OCI-LY7 (cell line): ENCODE measurements around the gene PRPS2.

Experiments used
- EZH2phosphoT487 ChIP-seq: fragments of 200-600 bp; sonication (generic); IDR thresholded peaks from 2 replicates; pipeline ENCODE4 v1.6.1; 2018; ENCODE audit warnings: low read depth, borderline replicate concordance, mild to moderate bottlenecking, mixed run types, antibody characterized with exemption, low read length, moderate library complexity, mixed read lengths
- TF ChIP-seq, protein P1 (sequence below): fragments of 200-600 bp; sonication (generic); conservative IDR thresholded peaks from 2 replicates; pipeline ENCODE4 v1.5.1; 2014; ENCODE audit warnings: mild to moderate bottlenecking, antibody characterized with exemption, low read length, moderate library complexity, mixed read lengths

DNA sequence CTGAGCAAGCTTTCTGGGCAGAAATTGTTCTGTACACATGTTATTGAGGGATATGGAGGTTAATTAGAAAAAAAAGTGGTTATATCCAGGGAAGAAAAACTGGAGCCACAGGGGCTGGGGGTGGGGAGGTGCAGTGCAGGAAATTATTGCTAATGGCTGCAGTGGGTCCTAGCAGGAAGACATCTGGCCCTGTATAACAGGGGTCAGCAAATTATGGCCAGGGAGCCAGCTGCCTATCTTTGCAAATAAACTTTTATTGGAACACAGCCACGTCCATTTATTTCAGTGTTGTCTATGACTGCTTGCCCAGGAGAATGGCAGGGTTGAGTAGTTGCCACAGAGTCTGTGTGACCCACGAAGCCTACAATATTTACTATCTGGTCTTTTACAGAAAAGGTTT, 23.4 kb upstream of the PRPS2 start:
- TF ChIP-seq EZH2phosphoT487, result no peak
- TF ChIP-seq, protein P1, sequence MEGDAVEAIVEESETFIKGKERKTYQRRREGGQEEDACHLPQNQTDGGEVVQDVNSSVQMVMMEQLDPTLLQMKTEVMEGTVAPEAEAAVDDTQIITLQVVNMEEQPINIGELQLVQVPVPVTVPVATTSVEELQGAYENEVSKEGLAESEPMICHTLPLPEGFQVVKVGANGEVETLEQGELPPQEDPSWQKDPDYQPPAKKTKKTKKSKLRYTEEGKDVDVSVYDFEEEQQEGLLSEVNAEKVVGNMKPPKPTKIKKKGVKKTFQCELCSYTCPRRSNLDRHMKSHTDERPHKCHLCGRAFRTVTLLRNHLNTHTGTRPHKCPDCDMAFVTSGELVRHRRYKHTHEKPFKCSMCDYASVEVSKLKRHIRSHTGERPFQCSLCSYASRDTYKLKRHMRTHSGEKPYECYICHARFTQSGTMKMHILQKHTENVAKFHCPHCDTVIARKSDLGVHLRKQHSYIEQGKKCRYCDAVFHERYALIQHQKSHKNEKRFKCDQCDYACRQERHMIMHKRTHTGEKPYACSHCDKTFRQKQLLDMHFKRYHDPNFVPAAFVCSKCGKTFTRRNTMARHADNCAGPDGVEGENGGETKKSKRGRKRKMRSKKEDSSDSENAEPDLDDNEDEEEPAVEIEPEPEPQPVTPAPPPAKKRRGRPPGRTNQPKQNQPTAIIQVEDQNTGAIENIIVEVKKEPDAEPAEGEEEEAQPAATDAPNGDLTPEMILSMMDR, result no peak
